CD4-positive, alpha-beta T cell treated with Interleukin-2 at 100 ng/mL for 4 hours (primary cell): ENCODE measurements around the gene CXCR2.

Experiments
- DNase-seq: peaks from one replicate; pipeline ENCODE4 v3.0.0-alpha.2; 2020; ENCODE audit warnings: low spot score

CXCR2 gene

DNA sequence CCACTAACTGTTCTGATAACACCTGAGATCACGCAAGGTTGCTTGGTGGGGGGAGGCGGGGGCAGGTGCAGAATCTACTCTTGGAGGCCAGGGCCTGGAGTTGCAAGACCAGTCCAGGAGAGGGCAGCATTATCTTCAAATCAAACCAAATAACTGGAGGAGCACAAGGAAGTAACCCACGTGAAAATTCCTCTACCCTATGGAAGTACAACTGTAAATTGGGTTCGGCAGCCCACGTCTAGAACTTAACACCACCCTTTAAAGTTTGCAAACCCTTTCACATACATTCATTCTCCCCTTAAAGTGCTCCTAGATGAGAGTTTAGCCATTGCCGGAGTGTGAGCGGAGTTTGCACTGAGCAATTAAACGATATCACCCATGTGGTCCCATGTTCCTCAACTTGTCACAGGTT, 60.5 kb downstream of the CXCR2 start:
- DNase-seq = peak; percentile 82
